Measurements from ENCODE around the gene FAM174B. TPM values are rescaled to one million over a fixed set of nuclear protein-coding genes. Genes with fewer than 3 reads are reported as not detected.

Gene FAM174B
- total RNA-seq, 1 experiment from 2014 or later: 0.30 TPM

GRCh38 chr15:92580521-92580920 lies 75.1 kb downstream of the FAM174B start:
- H3K4me1 ChIP-seq (ENCODE audit: control insufficient read depth in 1 of 2, insufficient read depth in 2 of 2, low read length in 2 of 2): no peaks in the 10 kb centered on the region
- TF ChIP-seq CTCF (IDR thresholded peaks at IDR 0.05 in 2 of 3, conservative IDR thresholded peaks at IDR 0.05 in 1 of 3; ENCODE audit: borderline replicate concordance in 1 of 3, insufficient read depth in 1 of 3, low read depth in 2 of 3, low read length in 2 of 3) (no peak), RAD21 (IDR thresholded peaks at IDR 0.05; ENCODE audit: low read depth) (no peak), ELF1 (IDR thresholded peaks at IDR 0.05; ENCODE audit: borderline replicate concordance, low read depth) (no peak), CBX3 (IDR thresholded peaks at IDR 0.05; ENCODE audit: low read depth) (no peak), FOSL1 (IDR thresholded peaks at IDR 0.05; ENCODE audit: low read depth) (no peak), ATF3 (IDR thresholded peaks at IDR 0.05) (no peak), EZH2 (IDR thresholded peaks at IDR 0.05) (no peak), TCF7L2 (IDR thresholded peaks at IDR 0.05; ENCODE audit: borderline replicate concordance, extremely low read depth, insufficient read depth, insufficient read length) (no peak), REST (IDR thresholded peaks at IDR 0.05; ENCODE audit: low read depth) (no peak), EZH2phosphoT487 (IDR thresholded peaks at IDR 0.05; ENCODE audit: borderline replicate concordance) (no peak), POLR2A (IDR thresholded peaks at IDR 0.05; ENCODE audit: borderline replicate concordance, extremely low read depth, insufficient read depth, insufficient read length) (no peak), POLR2AphosphoS5 (IDR thresholded peaks at IDR 0.05; ENCODE audit: low read depth, low read length) (no peak), SP1 (IDR thresholded peaks at IDR 0.05; ENCODE audit: low read depth) (no peak), YY1 (IDR thresholded peaks at IDR 0.05; ENCODE audit: extremely low read depth, insufficient replicate concordance, low read depth, low read length) (no peak), ZBTB33 (IDR thresholded peaks at IDR 0.05; ENCODE audit: extremely low read depth, insufficient replicate concordance, low read length) (no peak), ZFX (IDR thresholded peaks at IDR 0.05) (no peak), SIN3A (IDR thresholded peaks at IDR 0.05; ENCODE audit: low read depth) (no peak), JUND (IDR thresholded peaks at IDR 0.05) (no peak), ZNF274 (IDR thresholded peaks at IDR 0.05; ENCODE audit: low read depth, low read length) (no peak), MAX (IDR thresholded peaks at IDR 0.05) (no peak)
- peaks cover 39% of the 10 kb centered on the region for H3K27me3 ChIP-seq (ENCODE audit: insufficient read depth, low read length)
- BruUV-seq (replicated peaks): no TSS peak
- ChIA-PET RAD21 (ENCODE audit: low non-redundant PET in 1 of 2, low total read pairs in 2 of 2, uncharacterized antibody in 2 of 2, unreplicated experiment in 2 of 2) (no interaction called here), CTCF (no interaction called here), POLR2A (no interaction called here)
- no peaks in the 10 kb centered on the region for H4K20me1 ChIP-seq (ENCODE audit: insufficient read depth)
- H3K9me3 ChIP-seq (ENCODE audit: control insufficient read depth in 1 of 2, insufficient read depth in 1 of 2, low read depth in 1 of 2, low read length in 2 of 2): no peaks in the 10 kb centered on the region
- H3K9me2 ChIP-seq (ENCODE audit: insufficient read depth): no peaks in the 10 kb centered on the region
- intact Hi-C loops (cut with micrococcal nuclease): no loop called here
- H3K9ac ChIP-seq (ENCODE audit: low read length): no peak overlapping the region
- ATAC-seq (no peak), DNase-seq (ENCODE audit: low read depth, low spot score) (no peak)
- H3K36me3 ChIP-seq (ENCODE audit: control insufficient read depth in 1 of 2, insufficient read depth in 2 of 2, low read length in 2 of 2): no peaks in the 10 kb centered on the region
- H2AFZ ChIP-seq (ENCODE audit: low read depth, low read length, poor library complexity, severe bottlenecking): no peak overlapping the region
- H3K27ac ChIP-seq (ENCODE audit: low read depth, low read length): no peak overlapping the region
- H3K4me2 ChIP-seq (ENCODE audit: low read length): no peak overlapping the region
- no peaks in the 10 kb centered on the region for H3K79me2 ChIP-seq (ENCODE audit: insufficient read depth, low read length)
- H3K4me3 ChIP-seq (replicated peaks in 1 of 2; ENCODE audit: low read depth in 1 of 2, low read length in 2 of 2): no peak overlapping the region

All from HCT116 (cell line).